Measurements from ENCODE around the gene DCDC1.
A peak's percentile ranks its signal among the peaks of the same experiment; 100 is the strongest.

The DCDC1 gene

DNA sequence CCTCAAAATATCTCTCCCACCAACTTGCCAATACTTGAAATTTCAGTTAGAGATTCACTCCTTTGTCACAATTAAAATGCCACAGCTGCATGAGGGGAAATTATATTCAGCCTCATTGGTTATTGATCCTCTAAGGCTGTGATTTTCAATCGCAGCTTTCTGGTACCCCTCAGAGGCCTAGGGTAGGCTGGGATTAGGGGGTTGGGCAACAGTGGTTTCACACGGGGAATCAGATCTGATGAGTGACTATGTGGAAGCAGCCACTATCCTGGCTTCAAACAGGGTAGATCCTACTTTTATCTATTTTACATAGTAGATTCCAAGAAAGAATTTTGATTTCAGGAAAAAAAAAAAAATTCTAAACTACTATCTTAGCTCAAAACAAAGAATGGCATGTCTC lies 252.5 kb downstream of the DCDC1 start:
- no peak for DNase-seq (ENCODE audit: low read depth in 2 of 2)
- TF ChIP-seq, protein P1, sequence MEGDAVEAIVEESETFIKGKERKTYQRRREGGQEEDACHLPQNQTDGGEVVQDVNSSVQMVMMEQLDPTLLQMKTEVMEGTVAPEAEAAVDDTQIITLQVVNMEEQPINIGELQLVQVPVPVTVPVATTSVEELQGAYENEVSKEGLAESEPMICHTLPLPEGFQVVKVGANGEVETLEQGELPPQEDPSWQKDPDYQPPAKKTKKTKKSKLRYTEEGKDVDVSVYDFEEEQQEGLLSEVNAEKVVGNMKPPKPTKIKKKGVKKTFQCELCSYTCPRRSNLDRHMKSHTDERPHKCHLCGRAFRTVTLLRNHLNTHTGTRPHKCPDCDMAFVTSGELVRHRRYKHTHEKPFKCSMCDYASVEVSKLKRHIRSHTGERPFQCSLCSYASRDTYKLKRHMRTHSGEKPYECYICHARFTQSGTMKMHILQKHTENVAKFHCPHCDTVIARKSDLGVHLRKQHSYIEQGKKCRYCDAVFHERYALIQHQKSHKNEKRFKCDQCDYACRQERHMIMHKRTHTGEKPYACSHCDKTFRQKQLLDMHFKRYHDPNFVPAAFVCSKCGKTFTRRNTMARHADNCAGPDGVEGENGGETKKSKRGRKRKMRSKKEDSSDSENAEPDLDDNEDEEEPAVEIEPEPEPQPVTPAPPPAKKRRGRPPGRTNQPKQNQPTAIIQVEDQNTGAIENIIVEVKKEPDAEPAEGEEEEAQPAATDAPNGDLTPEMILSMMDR (IDR thresholded peaks at IDR 0.05; ENCODE audit: low read depth, low read length), result no peak
- H3K4me3 ChIP-seq (replicated peaks in 1 of 2; ENCODE audit: low read depth in 2 of 2, low read length in 2 of 2), result no peak overlapping the region

DNA sequence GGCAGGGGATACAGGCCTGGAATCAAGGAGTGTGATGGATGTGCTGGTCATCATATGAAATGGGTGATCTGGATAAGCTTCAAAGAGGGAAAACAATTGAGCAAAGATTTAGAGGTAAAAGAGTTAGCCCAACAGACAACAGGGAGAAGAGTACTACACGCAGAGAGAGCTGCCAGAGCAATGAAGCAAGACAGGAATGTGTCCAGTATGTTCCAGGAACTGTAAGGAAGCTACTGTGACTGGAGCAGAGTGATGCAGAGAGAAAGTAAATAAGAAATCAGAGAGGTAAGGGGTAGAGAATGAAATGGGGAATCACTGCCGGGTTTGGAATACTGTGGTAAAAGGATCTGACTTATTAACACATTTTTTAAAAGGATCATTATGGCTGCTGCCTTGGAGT lies 255.1 kb downstream of the DCDC1 start:
- no peak for DNase-seq (ENCODE audit: low read depth in 2 of 2)
- H3K4me3 ChIP-seq (replicated peaks in 1 of 2; ENCODE audit: low read depth in 2 of 2, low read length in 2 of 2), result no peak overlapping the region
- TF ChIP-seq, protein P1 (IDR thresholded peaks at IDR 0.05; ENCODE audit: low read depth, low read length), result no peak

DNA sequence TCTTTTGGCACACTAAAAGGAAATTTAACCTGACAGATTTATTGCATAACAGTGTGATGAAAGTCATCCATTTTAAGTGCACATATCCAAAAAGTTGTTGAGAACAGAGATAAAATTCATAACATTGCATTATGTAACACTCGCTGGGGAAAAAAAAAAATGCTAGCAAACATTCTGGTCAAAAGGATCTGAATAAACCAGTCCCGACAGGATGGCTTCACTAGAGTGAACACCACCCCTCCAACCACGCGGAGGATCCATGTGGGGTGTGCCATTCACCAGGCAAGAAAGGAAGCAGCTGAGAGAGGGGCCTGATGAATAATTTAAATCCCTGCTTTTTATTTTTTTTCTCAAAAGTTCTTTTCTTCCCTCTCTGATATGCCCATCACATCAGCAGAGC lies 258.7 kb downstream of the DCDC1 start:
- TF ChIP-seq, protein P1 (IDR thresholded peaks at IDR 0.05; ENCODE audit: low read depth, low read length), result no peak
- no peak overlapping the region for H3K4me3 ChIP-seq (replicated peaks in 1 of 2; ENCODE audit: low read depth in 2 of 2, low read length in 2 of 2)

DNA sequence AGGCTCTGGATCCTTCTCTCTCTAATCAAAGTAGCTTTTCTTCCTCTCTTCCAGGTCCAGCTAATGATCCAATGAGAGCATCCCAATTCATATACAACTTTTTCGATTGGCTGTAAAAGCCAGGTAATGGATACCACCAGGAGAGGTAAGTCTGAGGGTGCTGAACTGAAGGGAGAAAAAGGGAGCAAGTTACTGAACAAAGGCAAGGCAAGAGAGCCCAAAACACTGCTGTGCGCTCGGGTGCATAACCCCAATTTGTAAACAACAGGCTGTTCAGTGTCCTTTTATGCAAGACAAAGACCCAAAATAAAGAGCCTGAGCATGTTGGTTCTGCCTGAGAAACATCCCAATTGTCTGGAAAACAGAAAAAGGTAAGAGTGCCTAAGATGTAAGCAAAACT lies 260.1 kb downstream of the DCDC1 start:
- TF ChIP-seq, protein P1 (IDR thresholded peaks at IDR 0.05; ENCODE audit: low read depth, low read length), result no peak
- H3K4me3 ChIP-seq (replicated peaks in 1 of 2; ENCODE audit: low read depth in 2 of 2, low read length in 2 of 2), result no peak overlapping the region
- no peak for DNase-seq (ENCODE audit: low read depth in 2 of 2)

More for the DNA sequence above, 258.7 kb downstream of the DCDC1 start:
- peak in 1 of 2 donors; percentile 1 for DNase-seq (ENCODE audit: low read depth in 2 of 2)

DNA sequence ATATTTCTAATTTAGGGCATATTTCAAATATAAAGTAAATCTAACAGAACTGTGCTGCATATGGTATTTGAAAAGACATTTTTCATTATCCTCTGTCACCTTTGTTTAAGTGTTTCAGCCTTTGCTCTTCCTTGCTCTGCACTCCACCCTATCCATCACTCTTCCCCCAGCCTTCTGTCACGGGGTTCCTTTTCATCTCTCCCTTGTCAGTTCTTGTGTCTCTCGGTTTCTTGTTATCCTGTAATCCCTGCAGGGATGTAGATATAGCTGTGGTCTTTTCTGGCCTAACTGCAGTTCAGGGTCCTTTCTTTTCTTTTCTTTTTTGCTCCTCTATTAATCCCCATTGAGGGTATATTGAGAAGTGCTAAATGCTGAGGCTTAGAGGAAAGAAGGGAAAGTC lies 261.9 kb downstream of the DCDC1 start:
- H3K4me3 ChIP-seq (replicated peaks in 1 of 2; ENCODE audit: low read depth in 2 of 2, low read length in 2 of 2), result no peak overlapping the region
- TF ChIP-seq, protein P1 (IDR thresholded peaks at IDR 0.05; ENCODE audit: low read depth, low read length), result no peak
- no peak for DNase-seq (ENCODE audit: low read depth in 2 of 2)

DNA sequence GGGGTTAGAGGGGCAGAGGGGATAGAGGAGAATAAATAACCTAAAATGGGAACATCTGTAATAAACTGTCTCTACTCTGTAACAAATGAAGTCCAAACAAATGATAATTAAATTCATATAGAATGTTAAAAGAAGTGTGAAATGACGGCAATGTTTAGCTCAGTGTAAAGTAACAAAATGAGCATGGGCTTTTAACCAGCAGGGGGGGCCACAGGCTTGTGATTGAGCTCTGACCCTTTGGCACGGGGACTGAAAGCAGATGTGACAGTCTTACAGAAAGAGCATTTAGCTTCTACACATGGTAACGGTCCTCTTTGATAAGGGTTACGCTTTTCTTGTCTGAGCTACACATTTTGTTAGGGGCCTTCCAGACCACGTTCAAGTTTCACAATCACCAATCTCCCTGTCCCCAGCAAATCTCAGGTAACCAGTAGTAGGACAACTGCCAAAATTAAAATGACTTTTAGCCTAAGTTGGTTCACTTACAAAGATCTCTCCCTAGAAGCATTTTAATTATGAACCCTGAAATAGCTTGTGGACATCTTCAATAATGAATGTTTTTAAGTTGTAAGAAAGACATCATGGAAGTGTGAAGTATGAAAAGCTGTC lies 262.5 kb downstream of the DCDC1 start:
- peak; percentile 41 to 46 for DNase-seq (ENCODE audit: low read depth in 2 of 2)
- no peak overlapping the region for H3K4me3 ChIP-seq (replicated peaks in 1 of 2; ENCODE audit: low read depth in 2 of 2, low read length in 2 of 2)
- TF ChIP-seq, protein P1 (IDR thresholded peaks at IDR 0.05; ENCODE audit: low read depth, low read length), result peak; percentile 50

DNA sequence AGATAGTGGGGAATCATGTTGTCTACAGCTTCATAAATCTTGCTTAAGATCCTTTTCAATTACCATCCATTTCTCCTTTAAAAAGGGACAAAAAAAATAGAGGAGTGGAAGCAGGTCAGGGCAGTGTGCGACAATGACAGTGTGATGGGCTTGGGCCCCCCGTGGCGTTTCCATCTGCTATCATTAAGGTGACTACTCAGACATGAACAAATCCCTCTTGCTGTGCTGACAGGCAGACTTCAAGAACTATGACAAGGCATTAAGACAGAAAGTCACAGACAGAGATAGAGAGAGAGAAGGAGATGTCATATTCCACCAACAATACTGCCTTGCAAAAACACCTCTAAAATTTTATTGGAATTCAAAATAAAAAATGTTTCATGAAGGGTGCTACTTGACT lies 263.2 kb downstream of the DCDC1 start:
- H3K4me3 ChIP-seq (replicated peaks in 1 of 2; ENCODE audit: low read depth in 2 of 2, low read length in 2 of 2), result no peak overlapping the region
- DNase-seq (ENCODE audit: low read depth in 2 of 2), result no peak
- TF ChIP-seq, protein P1 (IDR thresholded peaks at IDR 0.05; ENCODE audit: low read depth, low read length), result no peak

Measured in cardiac fibroblast (primary cell).